HepG2 (cell line): ENCODE measurements around the gene PREX1. TPM values are rescaled to one million over a fixed set of nuclear protein-coding genes. Genes with fewer than 3 reads are reported as not detected.

Experiments
- ATAC-seq: fragments of 200-7000 bp; cut with Tn5 transposase; 3 replicates; pipeline ENCODE4 v1.9.1; 2020; ENCODE audit warnings: mild to moderate bottlenecking, moderate library complexity
- BruUV-seq: library from RNA; stranded (reverse); fragments of 400-500 nt; replicated peaks from 2 replicates; lab custom pipeline; 2021; lab: Mats Ljungman, UMichigan
- CTCF ChIA-PET: fragments of 300-600 bp; formaldehyde crosslinking; extraction: SDS; loops from one replicate; lab custom pipeline; 2021; ENCODE audit warnings: low total read pairs, inconsistent platforms, low intra/inter-chr PET ratio; lab: Yijun Ruan, JAX
- POLR2A ChIA-PET: fragments of 350-600 bp; sonication (Branson Sonifier 250); formaldehyde crosslinking; loops from one replicate; lab custom pipeline; 2020; ENCODE audit warnings: antibody characterized with exemption, inconsistent platforms; lab: Yijun Ruan, JAX
- DNase-seq: peaks from one replicate; pipeline ENCODE4 v3.0.0-alpha.2; 2015; ENCODE audit warnings: low spot score
- FAIRE-seq: peaks from 3 replicates; lab custom pipeline; 2011; peaks lifted over from hg19 to GRCh38; lab: Jason Lieb, UNC
- H2AFZ ChIP-seq: one replicate; pipeline ENCODE4 v1.6.1; 2011; ENCODE audit warnings: low read length, inconsistent platforms
- H3K27ac ChIP-seq: fragments of 300-600 bp; 3 replicates; pipeline ENCODE4 v1.8.0; 2011; ENCODE audit warnings: mixed run types, mild to moderate bottlenecking, mixed read lengths, low read length, inconsistent platforms; ENCODE audit not compliant: insufficient read depth; ENCODE audit errors: extremely low read length
- H3K27me3 ChIP-seq, 2 experiments: fragments of 200-600 bp in 1 of 2; 2 replicates in 1 of 2; 3 replicates in 1 of 2; pipeline versions ENCODE4 v1.6.0 to v1.8.0; 2011; ENCODE audit warnings: low read length in 2 of 2, mild to moderate bottlenecking in 2 of 2, moderate library complexity in 2 of 2, inconsistent platforms in 1 of 2; ENCODE audit not compliant: insufficient read depth in 2 of 2, control insufficient read depth in 1 of 2
- H3K36me3 ChIP-seq, 2 experiments: fragments of 200-600 bp in 1 of 2; replicated peaks in 1 of 2; 2 replicates in 1 of 2; 3 replicates in 1 of 2; pipeline versions ENCODE4 v1.5.1 to v1.8.0; 2011; ENCODE audit warnings: low read length in 2 of 2, inconsistent platforms in 1 of 2; ENCODE audit not compliant: insufficient read depth in 2 of 2, control insufficient read depth in 1 of 2
- H3K4me1 ChIP-seq: 2 replicates; pipeline ENCODE4 v1.5.1; 2012; ENCODE audit warnings: low read length, inconsistent platforms; ENCODE audit not compliant: insufficient read depth
- H3K4me2 ChIP-seq: 2 replicates; pipeline ENCODE4 v1.6.0; 2011; ENCODE audit warnings: low read depth, low read length, inconsistent platforms
- H3K4me3 ChIP-seq, 3 experiments: fragments of 200-600 bp in 1 of 3; sonication (generic), shearing (Covaris generic) in 1 of 3; replicated peaks in 1 of 3; 2 replicates each; pipeline ENCODE4 v1.5.1; 2011 to 2016; ENCODE audit warnings: low read length in 3 of 3, inconsistent platforms in 2 of 3, low read depth in 2 of 3, mild to moderate bottlenecking in 2 of 3, control low read depth in 1 of 3, mixed read lengths in 1 of 3; ENCODE audit not compliant: insufficient read depth in 1 of 3
- H3K79me2 ChIP-seq: one replicate; pipeline ENCODE4 v1.6.1; 2011; ENCODE audit warnings: low read length, inconsistent platforms; ENCODE audit not compliant: insufficient read depth
- H3K9ac ChIP-seq: 2 replicates; pipeline ENCODE4 v1.6.0; 2011; ENCODE audit warnings: mild to moderate bottlenecking, low read depth, low read length, inconsistent platforms; ENCODE audit not compliant: insufficient read depth
- H3K9me3 ChIP-seq: 2 replicates; pipeline ENCODE4 v1.5.1; 2012; ENCODE audit warnings: mild to moderate bottlenecking, low read length
- H4K20me1 ChIP-seq: 2 replicates; pipeline ENCODE4 v1.6.0; 2011; ENCODE audit warnings: inconsistent platforms, mild to moderate bottlenecking, low read length, moderate library complexity; ENCODE audit not compliant: insufficient read depth
- HNF4A ChIP-seq: sonication (generic); formaldehyde crosslinking; IDR thresholded peaks from 2 replicates; pipeline ENCODE4 v1.4.0; 2020; ENCODE audit warnings: missing genetic modification reagents
- HNF4G ChIP-seq, 2 experiments: sonication (generic) in 1 of 2; formaldehyde crosslinking in 1 of 2; IDR thresholded peaks; 2 replicates each; pipeline versions ENCODE4 v1.4.0 to v1.6.1; 2011 to 2020; ENCODE audit warnings: borderline replicate concordance in 2 of 2, low read depth in 2 of 2, mild to moderate bottlenecking in 2 of 2, low read length in 1 of 2, missing genetic modification reagents in 1 of 2, moderate library complexity in 1 of 2
- IRF2 ChIP-seq: IDR thresholded peaks from 2 replicates; pipeline ENCODE4 v1.6.1; 2018; ENCODE audit warnings: missing genetic modification reagents, missing compliant biosample characterization
- JUND ChIP-seq: sonication (generic); formaldehyde crosslinking; IDR thresholded peaks from 2 replicates; pipeline ENCODE4 v1.8.0; 2022; ENCODE audit warnings: mild to moderate bottlenecking, missing genetic modification reagents
- KDM5B ChIP-seq: sonication (generic); formaldehyde crosslinking; IDR thresholded peaks from 2 replicates; pipeline ENCODE4 v1.4.0; 2020; ENCODE audit warnings: missing genetic modification reagents, mild to moderate bottlenecking, borderline replicate concordance
- KLF11 ChIP-seq: IDR thresholded peaks from 2 replicates; pipeline ENCODE4 v1.6.1; 2016; ENCODE audit warnings: missing compliant biosample characterization
- NR2F6 ChIP-seq, 2 experiments: IDR thresholded peaks; 2 replicates each; pipeline ENCODE4 v1.6.1; 2016; ENCODE audit warnings: antibody characterized with exemption in 1 of 2, mild to moderate bottlenecking in 1 of 2
- SP140L ChIP-seq: sonication (generic); formaldehyde crosslinking; IDR thresholded peaks from 2 replicates; pipeline ENCODE4 v1.4.0; 2020; ENCODE audit warnings: missing genetic modification reagents, borderline replicate concordance
- TARDBP ChIP-seq: sonication (generic); formaldehyde crosslinking; IDR thresholded peaks from 2 replicates; pipeline ENCODE4 v1.8.0; 2022; ENCODE audit warnings: mild to moderate bottlenecking, missing genetic modification reagents
- TOPORS ChIP-seq: sonication (generic); formaldehyde crosslinking; IDR thresholded peaks from 2 replicates; pipeline ENCODE4 v1.8.0; 2023; ENCODE audit warnings: mild to moderate bottlenecking, missing genetic modification reagents
- WIZ ChIP-seq: sonication (generic); formaldehyde crosslinking; IDR thresholded peaks from 2 replicates; pipeline ENCODE4 v1.5.1; 2020; ENCODE audit warnings: mild to moderate bottlenecking, missing genetic modification reagents
- ZNF235 ChIP-seq: sonication (generic); formaldehyde crosslinking; IDR thresholded peaks from 2 replicates; pipeline ENCODE4 v1.8.1; 2023; ENCODE audit warnings: mild to moderate bottlenecking, missing genetic modification reagents, borderline replicate concordance
- ZNF75D ChIP-seq: sonication (generic); formaldehyde crosslinking; IDR thresholded peaks from 2 replicates; pipeline ENCODE4 v1.8.1; 2023; ENCODE audit warnings: missing genetic modification reagents, mild to moderate bottlenecking, borderline replicate concordance
- WGBS: methylation state at CpG from one replicate; pipeline ENCODE4 v1.1.6; 2017; ENCODE audit warnings: low lambda C conversion rate; 5-methylcytosine and 5-hydroxymethylcytosine counted together
- in situ Hi-C: cut with HindIII; loops from 2 replicates; pipeline ENCODE4 v1.10.0; 2017; ENCODE audit warnings: low pct_unique_long_range_greater_than_20kb; ENCODE audit not compliant: extremely low pct_ligation_motif_present
- intact Hi-C: fragments of 100-400 bp; cut with micrococcal nuclease; formaldehyde crosslinking; loops from one replicate; pipeline ENCODE4 v1.10.0; 2022; ENCODE audit not compliant: unreplicated experiment
- polyA plus RNA-seq, 8 experiments: library from polyadenylated mRNA; depleted of rRNA in 3 of 8; stranded (reverse) in 7 of 8; unstranded in 1 of 8; fragments of >200 nt; fragmentation: Illumina TruSeq in 4 of 8; extraction: Trizol in 4 of 8; gene quantifications; 2 replicates each; pipeline versions ENCODE4 v1.2.1 to v1.2.3, GENCODE V29; 2011 to 2016; ENCODE audit warnings: low read depth in 4 of 8, missing spikeins in 1 of 8, mixed read lengths in 1 of 8; ENCODE audit not compliant: insufficient read depth in 1 of 8
- total RNA-seq, 5 experiments: library from RNA; depleted of rRNA; stranded (reverse); fragments of >200 nt; fragmentation: Illumina TruSeq; extraction: Trizol; gene quantifications; 2 replicates each; pipeline ENCODE4 v1.2.3, GENCODE V29; 2016; ENCODE audit warnings: low read depth in 1 of 5
- TF ChIP-seq, protein P1 (sequence below): sonication (generic); formaldehyde crosslinking; conservative IDR thresholded peaks from 2 replicates; pipeline ENCODE4 v1.4.0; 2020; ENCODE audit warnings: missing genetic modification reagents
- TF ChIP-seq, protein P2 (sequence below): sonication (generic); formaldehyde crosslinking; IDR thresholded peaks from 2 replicates; pipeline ENCODE4 v1.5.0; 2020; ENCODE audit warnings: mild to moderate bottlenecking, missing genetic modification reagents
- TF ChIP-seq, protein P3 (sequence below): sonication (generic); formaldehyde crosslinking; IDR thresholded peaks from 2 replicates; pipeline ENCODE4 v1.5.0; 2020; ENCODE audit warnings: missing genetic modification reagents, mild to moderate bottlenecking, borderline replicate concordance
- TF ChIP-seq, protein P4 (sequence below), 2 experiments: sonication (generic) in 1 of 2; formaldehyde crosslinking in 1 of 2; IDR thresholded peaks; 2 replicates each; pipeline versions ENCODE4 v1.5.1 to v1.6.1; 2011 to 2020; ENCODE audit warnings: borderline replicate concordance in 1 of 2, low read depth in 1 of 2, low read length in 1 of 2, mild to moderate bottlenecking in 1 of 2, missing genetic modification reagents in 1 of 2, moderate library complexity in 1 of 2

The PREX1 gene
- total and polyA plus RNA-seq, 2 of the 13 experiments (the other 11 are each of a cell fraction or from before 2014, with no cell fraction given), result 0.02 to 0.04 TPM

DNA sequence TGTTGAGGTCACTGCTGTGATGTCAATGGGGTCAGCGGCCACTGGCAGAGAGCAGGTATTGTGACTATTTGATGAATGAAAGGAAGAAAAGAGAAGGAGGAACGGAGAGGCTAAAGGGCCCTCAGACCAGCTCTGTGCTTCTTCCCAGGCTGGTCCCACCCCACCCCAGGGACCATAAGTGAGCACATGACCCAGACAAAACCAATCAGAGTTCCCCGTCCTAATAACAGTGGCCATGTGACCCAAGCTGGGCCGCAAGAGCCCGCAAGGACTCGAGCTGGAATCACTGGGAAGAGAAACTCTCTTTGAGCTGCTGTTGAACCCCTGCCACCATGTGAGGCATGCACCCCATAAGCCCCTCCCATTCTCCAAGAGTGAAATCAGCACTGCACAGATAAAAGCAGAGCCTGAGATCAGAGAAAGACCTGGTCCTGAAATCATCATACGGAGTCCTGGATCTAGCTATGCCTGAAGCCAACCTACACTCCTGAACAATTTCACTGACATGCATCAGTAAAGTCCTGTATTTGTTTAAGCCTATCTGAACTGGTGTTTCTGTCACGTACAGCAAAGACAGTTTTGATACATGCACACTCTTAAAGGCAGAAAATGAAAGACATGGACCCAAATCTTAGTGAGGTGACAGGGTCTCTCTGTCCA lies 90.2 kb downstream of the PREX1 start (continued):
- TF ChIP-seq NR2F6 (IDR thresholded peaks at IDR 0.05) (no peak), NR2F6 (CRISPR knock-in tag; IDR thresholded peaks at IDR 0.05) (no peak), TARDBP (CRISPR knock-in tag) (0 out of 2 replicates have a peak, but pooled peaks have one; percentile 1), ZNF235 (CRISPR knock-in tag) (no peak), TOPORS (CRISPR knock-in tag) (no peak), ZNF75D (CRISPR knock-in tag) (no peak)
- TF ChIP-seq, protein P1, sequence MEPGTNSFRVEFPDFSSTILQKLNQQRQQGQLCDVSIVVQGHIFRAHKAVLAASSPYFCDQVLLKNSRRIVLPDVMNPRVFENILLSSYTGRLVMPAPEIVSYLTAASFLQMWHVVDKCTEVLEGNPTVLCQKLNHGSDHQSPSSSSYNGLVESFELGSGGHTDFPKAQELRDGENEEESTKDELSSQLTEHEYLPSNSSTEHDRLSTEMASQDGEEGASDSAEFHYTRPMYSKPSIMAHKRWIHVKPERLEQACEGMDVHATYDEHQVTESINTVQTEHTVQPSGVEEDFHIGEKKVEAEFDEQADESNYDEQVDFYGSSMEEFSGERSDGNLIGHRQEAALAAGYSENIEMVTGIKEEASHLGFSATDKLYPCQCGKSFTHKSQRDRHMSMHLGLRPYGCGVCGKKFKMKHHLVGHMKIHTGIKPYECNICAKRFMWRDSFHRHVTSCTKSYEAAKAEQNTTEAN (CRISPR knock-in tag), result no peak
- TF ChIP-seq, protein P2, sequence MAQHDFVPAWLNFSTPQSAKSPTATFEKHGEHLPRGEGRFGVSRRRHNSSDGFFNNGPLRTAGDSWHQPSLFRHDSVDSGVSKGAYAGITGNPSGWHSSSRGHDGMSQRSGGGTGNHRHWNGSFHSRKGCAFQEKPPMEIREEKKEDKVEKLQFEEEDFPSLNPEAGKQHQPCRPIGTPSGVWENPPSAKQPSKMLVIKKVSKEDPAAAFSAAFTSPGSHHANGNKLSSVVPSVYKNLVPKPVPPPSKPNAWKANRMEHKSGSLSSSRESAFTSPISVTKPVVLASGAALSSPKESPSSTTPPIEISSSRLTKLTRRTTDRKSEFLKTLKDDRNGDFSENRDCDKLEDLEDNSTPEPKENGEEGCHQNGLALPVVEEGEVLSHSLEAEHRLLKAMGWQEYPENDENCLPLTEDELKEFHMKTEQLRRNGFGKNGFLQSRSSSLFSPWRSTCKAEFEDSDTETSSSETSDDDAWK (CRISPR knock-in tag), result no peak
- TF ChIP-seq, all 625 proteins: peak for 12

DNA sequence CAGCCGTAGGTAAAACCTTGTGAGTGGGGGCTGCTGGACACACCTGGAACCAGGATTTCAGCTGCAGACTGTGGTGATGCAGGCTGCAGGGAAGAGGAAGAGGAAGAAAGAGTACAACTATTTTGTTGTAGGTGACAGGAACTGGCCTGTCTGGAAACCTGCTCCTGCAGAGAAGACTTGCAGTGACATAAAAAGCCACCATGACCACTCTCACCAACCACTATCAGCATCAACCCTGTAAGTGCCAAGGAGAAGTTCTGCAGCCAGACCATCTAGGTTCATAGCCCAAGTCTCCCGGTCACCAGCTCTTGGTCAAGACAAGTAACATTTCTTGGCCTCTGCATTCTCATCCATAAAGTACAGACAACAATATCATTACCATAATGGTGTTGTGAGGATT lies 91.2 kb downstream of the PREX1 start:
- no peaks in the 10 kb centered on the region for H3K9me3 ChIP-seq
- FAIRE-seq, result no peak
- CTCF ChIA-PET, result no interaction called here
- H4K20me1 ChIP-seq, result no peaks in the 10 kb centered on the region
- no peak overlapping the region for H3K27ac ChIP-seq
- in situ Hi-C loops, result no loop called here
- no TSS peak for BruUV-seq
- H2AFZ ChIP-seq, result no peak overlapping the region
- H3K79me2 ChIP-seq, result no peaks in the 10 kb centered on the region
- peaks cover 1 to 7% of the 10 kb centered on the region in 2 experiments; a peak in 2 of 5 replicates for H3K27me3 ChIP-seq
- H3K9ac ChIP-seq, result no peak overlapping the region
- H3K36me3 ChIP-seq, result no peaks in the 10 kb centered on the region
- intact Hi-C loops, result no loop called here
- no peak for ATAC-seq
- DNase-seq, result no peak
- WGBS, result 43% methylated on average over 2 of the region's 2 CpGs
- POLR2A ChIA-PET, result no interaction called here
- H3K4me2 ChIP-seq, result no peak overlapping the region
- no peak overlapping the region for H3K4me3 ChIP-seq
- H3K4me1 ChIP-seq, result peaks cover 26% of the 10 kb centered on the region
- TF ChIP-seq SP140L (CRISPR knock-in tag) (no peak), KDM5B (CRISPR knock-in tag) (no peak), WIZ (CRISPR knock-in tag) (no peak), KLF11 (CRISPR knock-in tag) (no peak), HNF4A (CRISPR knock-in tag) (no peak), HNF4G (IDR thresholded peaks at IDR 0.05; ENCODE audit: borderline replicate concordance, low read depth, low read length) (no peak), HNF4G (CRISPR knock-in tag; IDR thresholded peaks at IDR 0.05; ENCODE audit: borderline replicate concordance, low read depth) (no peak), JUND (CRISPR knock-in tag) (no peak), IRF2 (CRISPR knock-in tag) (no peak)
- TF ChIP-seq, protein P3, sequence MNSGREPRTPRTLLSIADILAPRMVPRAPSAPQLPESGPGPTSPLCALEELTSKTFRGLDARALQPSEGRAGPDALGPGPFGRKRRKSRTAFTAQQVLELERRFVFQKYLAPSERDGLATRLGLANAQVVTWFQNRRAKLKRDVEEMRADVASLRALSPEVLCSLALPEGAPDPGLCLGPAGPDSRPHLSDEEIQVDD (CRISPR knock-in tag), result no peak
- TF ChIP-seq, protein P4, sequence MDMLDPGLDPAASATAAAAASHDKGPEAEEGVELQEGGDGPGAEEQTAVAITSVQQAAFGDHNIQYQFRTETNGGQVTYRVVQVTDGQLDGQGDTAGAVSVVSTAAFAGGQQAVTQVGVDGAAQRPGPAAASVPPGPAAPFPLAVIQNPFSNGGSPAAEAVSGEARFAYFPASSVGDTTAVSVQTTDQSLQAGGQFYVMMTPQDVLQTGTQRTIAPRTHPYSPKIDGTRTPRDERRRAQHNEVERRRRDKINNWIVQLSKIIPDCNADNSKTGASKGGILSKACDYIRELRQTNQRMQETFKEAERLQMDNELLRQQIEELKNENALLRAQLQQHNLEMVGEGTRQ (IDR thresholded peaks at IDR 0.05; ENCODE audit: low read depth, low read length), result no peak
- TF ChIP-seq, protein P4 (CRISPR knock-in tag; IDR thresholded peaks at IDR 0.05; ENCODE audit: borderline replicate concordance), result no peak
